GM12892 (cell line): ENCODE results near the gene PLCXD1.

Experiments
- POLR2A ChIP-seq: IDR thresholded peaks from 2 replicates; pipeline ENCODE4 v1.6.1; 2011; ENCODE audit warnings: low read depth, low read length, control low read depth
- TAF1 ChIP-seq: IDR thresholded peaks from 2 replicates; pipeline ENCODE4 v1.6.1; 2011; ENCODE audit warnings: low read depth, mild to moderate bottlenecking, control low read depth, low read length, borderline replicate concordance

GRCh38 chrX:349196-349595, 68.0 kb downstream of the PLCXD1 start:
- TF ChIP-seq POLR2A: no peak
- TF ChIP-seq TAF1: no peak
